SK-N-SH (cell line): ENCODE measurements around the gene SIAH3. TPM values are rescaled to one million over a fixed set of nuclear protein-coding genes. Genes with fewer than 3 reads are reported as not detected.
"Not testable (repeated sequence)": the region's sequence is repeated elsewhere in the genome, so short reads cannot be mapped to it uniquely, and the experiment has no call there.

Experiments used
- CTCF ChIA-PET: fragments of 300-600, 350-600 bp; formaldehyde crosslinking; extraction: SDS; loops from one replicate; lab custom pipeline; 2021; lab: Yijun Ruan, JAX
- POLR2A ChIA-PET: fragments of 350-600 bp; sonication (Branson Sonifier 250); formaldehyde crosslinking; extraction: SDS; loops from one replicate; lab custom pipeline; 2020; ENCODE audit warnings: antibody characterized with exemption, inconsistent platforms; lab: Yijun Ruan, JAX
- DNase-seq: peaks from one replicate; pipeline ENCODE4 v3.0.0; 2012
- H2AFZ ChIP-seq: fragments of 200-600 bp; sonication (generic); 2 replicates; pipeline ENCODE4 v1.8.1; 2016; ENCODE audit warnings: antibody characterized with exemption, mild to moderate bottlenecking, low read depth
- H3F3A ChIP-seq: fragments of 200-600 bp; sonication (generic); replicated peaks from 2 replicates; pipeline ENCODE3; 2016; ENCODE audit warnings: antibody characterized with exemption, mild to moderate bottlenecking; ENCODE audit not compliant: insufficient read depth
- H3K27ac ChIP-seq, 2 experiments: fragments of 200-500 bp in 1 of 2; fragments of 200-600 bp in 1 of 2; sonication (Bioruptor generic) in 1 of 2; sonication (generic), shearing (Covaris generic) in 1 of 2; 2 replicates each; pipeline versions ENCODE4 v1.5.1 to v1.6.1; 2014 to 2016; ENCODE audit warnings: low read depth in 2 of 2, inconsistent platforms in 1 of 2, low read length in 1 of 2, mild to moderate bottlenecking in 1 of 2, mixed read lengths in 1 of 2
- H3K27me3 ChIP-seq: fragments of 200-600 bp; sonication (generic), shearing (Covaris generic); 2 replicates; pipeline ENCODE4 v1.6.1; 2016; ENCODE audit warnings: mixed run types; ENCODE audit not compliant: insufficient read depth
- H3K36me3 ChIP-seq, 2 experiments: fragments of 200-500 bp in 1 of 2; fragments of 200-600 bp in 1 of 2; sonication (Bioruptor generic) in 1 of 2; sonication (generic) in 1 of 2; replicated peaks in 1 of 2; 2 replicates each; pipeline versions ENCODE3 to v1.5.1; 2014 to 2016; ENCODE audit warnings: low read length in 1 of 2, mild to moderate bottlenecking in 1 of 2; ENCODE audit not compliant: insufficient read depth in 2 of 2, control insufficient read depth in 1 of 2
- H3K4me1 ChIP-seq, 2 experiments: fragments of 200-500 bp in 1 of 2; fragments of 200-600 bp in 1 of 2; sonication (Bioruptor generic) in 1 of 2; sonication (generic), shearing (Covaris generic) in 1 of 2; 2 replicates each; pipeline versions ENCODE4 v1.5.1 to v1.6.1; 2014 to 2016; ENCODE audit warnings: low read depth in 1 of 2, low read length in 1 of 2, mixed run types in 1 of 2; ENCODE audit not compliant: insufficient read depth in 2 of 2, control insufficient read depth in 1 of 2
- H3K4me2 ChIP-seq: fragments of 200-600 bp; sonication (generic), shearing (Covaris generic); 2 replicates; pipeline ENCODE4 v1.6.1; 2017; ENCODE audit warnings: mixed run types
- H3K4me3 ChIP-seq, 2 experiments: fragments of 200-500 bp in 1 of 2; fragments of 200-600 bp in 1 of 2; sonication (Bioruptor generic) in 1 of 2; sonication (generic), shearing (Covaris generic) in 1 of 2; 2 replicates each; pipeline versions ENCODE4 v1.5.1 to v1.8.1; 2014 to 2016; ENCODE audit warnings: low read depth in 2 of 2, inconsistent platforms in 1 of 2, low read length in 1 of 2, mild to moderate bottlenecking in 1 of 2, mixed read lengths in 1 of 2, moderate library complexity in 1 of 2
- H3K79me2 ChIP-seq: fragments of 200-600 bp; sonication (generic); 2 replicates; pipeline ENCODE4 v1.8.1; 2017; ENCODE audit warnings: mild to moderate bottlenecking; ENCODE audit not compliant: insufficient read depth
- H3K9ac ChIP-seq: fragments of 200-600 bp; sonication (generic); 2 replicates; pipeline ENCODE4 v1.6.1; 2017; ENCODE audit warnings: mixed run types
- H3K9me2 ChIP-seq: fragments of 200-600 bp; sonication (generic); 2 replicates; pipeline ENCODE4 v1.6.1; 2017; ENCODE audit warnings: mixed run types
- H3K9me3 ChIP-seq: fragments of 200-600 bp; sonication (generic); 2 replicates; pipeline ENCODE4 v1.6.1; 2017; ENCODE audit warnings: mixed run types, mild to moderate bottlenecking, moderate library complexity
- H4K20me1 ChIP-seq: fragments of 200-600 bp; sonication (generic); 2 replicates; pipeline ENCODE4 v1.6.1; 2017; ENCODE audit warnings: mild to moderate bottlenecking, mixed run types; ENCODE audit not compliant: insufficient read depth
- FOXM1 ChIP-seq: IDR thresholded peaks from 2 replicates; pipeline ENCODE4 v1.4.0; 2012; ENCODE audit warnings: low read depth, mild to moderate bottlenecking
- JUND ChIP-seq: IDR thresholded peaks from 2 replicates; pipeline ENCODE4 v1.4.0; 2012
- MXI1 ChIP-seq: IDR thresholded peaks from 2 replicates; pipeline ENCODE4 v1.6.1; 2012; ENCODE audit warnings: mild to moderate bottlenecking, low read depth, low read length, improper control_type of control experiment
- NFIC ChIP-seq: IDR thresholded peaks from 2 replicates; pipeline ENCODE4 v1.4.0; 2012; ENCODE audit warnings: borderline replicate concordance
- NRF1 ChIP-seq: IDR thresholded peaks from 2 replicates; pipeline ENCODE4 v1.6.1; 2012; ENCODE audit warnings: low read depth, mild to moderate bottlenecking, low read length
- POLR2AphosphoS5 ChIP-seq: IDR thresholded peaks from 2 replicates; pipeline ENCODE4 v1.6.1; 2012; ENCODE audit warnings: low read depth, low read length
- SIN3A ChIP-seq: IDR thresholded peaks from 2 replicates; pipeline ENCODE4 v1.6.1; 2012; ENCODE audit warnings: low read depth, mild to moderate bottlenecking, low read length, moderate library complexity, borderline replicate concordance
- TAF1 ChIP-seq: IDR thresholded peaks from 2 replicates; pipeline ENCODE4 v1.6.1; 2012; ENCODE audit warnings: low read depth, mild to moderate bottlenecking, low read length, moderate library complexity, borderline replicate concordance
- TEAD4 ChIP-seq: IDR thresholded peaks from 2 replicates; pipeline ENCODE4 v1.4.0; 2012; ENCODE audit warnings: mild to moderate bottlenecking, borderline replicate concordance; ENCODE audit not compliant: insufficient read depth
- YY1 ChIP-seq: IDR thresholded peaks from 2 replicates; pipeline ENCODE4 v1.4.0; 2012; ENCODE audit warnings: low read depth, mild to moderate bottlenecking
- WGBS: methylation state at CpG from one replicate; pipeline ENCODE4 v1.1.6; 2017; ENCODE audit warnings: low lambda C conversion rate; 5-methylcytosine and 5-hydroxymethylcytosine counted together
- polyA plus RNA-seq, 3 experiments: library from polyadenylated mRNA; depleted of rRNA; stranded (reverse); fragments of >200 nt; gene quantifications; 2 replicates each; pipeline ENCODE4 v1.2.3, GENCODE V29; 2012

Gene SIAH3
- polyA plus RNA-seq, 1 of the 3 experiments (the other 2 are of a cell fraction): 0.08 TPM

GRCh38 chr13:45763419-45763818 is 88.1 kb downstream of the SIAH3 start:
- ChIA-PET CTCF (no interaction called here), POLR2A (no interaction called here)
- H3K9ac ChIP-seq: no peak overlapping the region
- no peak overlapping the region for H3K27ac ChIP-seq
- no peak overlapping the region for H3K4me3 ChIP-seq
- TF ChIP-seq YY1: no peak
- TF ChIP-seq FOXM1: no peak
- no peak for DNase-seq
- 24% methylated on average over 4 of the region's 4 CpGs for WGBS
- H3K36me3 ChIP-seq: no peaks in the 10 kb centered on the region
- H3K27me3 ChIP-seq: no peaks in the 10 kb centered on the region
- H3K79me2 ChIP-seq: no peaks in the 10 kb centered on the region
- H3K9me3 ChIP-seq: no peaks in the 10 kb centered on the region
- no peaks in the 10 kb centered on the region for H3F3A ChIP-seq
- no peaks in the 10 kb centered on the region for H4K20me1 ChIP-seq
- H2AFZ ChIP-seq: no peak overlapping the region
- no peak overlapping the region for H3K4me2 ChIP-seq
- H3K9me2 ChIP-seq: no peaks in the 10 kb centered on the region
- peaks cover 0 to 2% of the 10 kb centered on the region in 2 experiments; a peak in 1 of 4 replicates for H3K4me1 ChIP-seq

GRCh38 chr13:45757589-45757988 is 94.0 kb downstream of the SIAH3 start:
- H3K4me2 ChIP-seq, H3K27me3 ChIP-seq, H3F3A ChIP-seq, H3K4me1 ChIP-seq, POLR2A ChIA-PET, H3K9me3 ChIP-seq, H2AFZ ChIP-seq, H3K9ac ChIP-seq, H3K27ac ChIP-seq, H4K20me1 ChIP-seq, CTCF ChIA-PET, DNase-seq, H3K79me2 ChIP-seq, H3K4me3 ChIP-seq, H3K36me3 ChIP-seq, H3K9me2 ChIP-seq: not testable (repeated sequence)
- WGBS: 19% methylated on average over 3 of the region's 3 CpGs

GRCh38 chr13:45756498-45756897 is 95.1 kb downstream of the SIAH3 start:
- H3K4me1 ChIP-seq, H3K4me2 ChIP-seq, H3K9me3 ChIP-seq, DNase-seq, H3K79me2 ChIP-seq, H3K36me3 ChIP-seq, H3K9me2 ChIP-seq, H3K4me3 ChIP-seq, H3K27me3 ChIP-seq, POLR2A ChIA-PET, H3K27ac ChIP-seq, H2AFZ ChIP-seq, CTCF ChIA-PET, H3K9ac ChIP-seq, H3F3A ChIP-seq, H4K20me1 ChIP-seq: not testable (repeated sequence)
- no CpG with 5 or more reads among the region's 1 CpG for WGBS

DNA sequence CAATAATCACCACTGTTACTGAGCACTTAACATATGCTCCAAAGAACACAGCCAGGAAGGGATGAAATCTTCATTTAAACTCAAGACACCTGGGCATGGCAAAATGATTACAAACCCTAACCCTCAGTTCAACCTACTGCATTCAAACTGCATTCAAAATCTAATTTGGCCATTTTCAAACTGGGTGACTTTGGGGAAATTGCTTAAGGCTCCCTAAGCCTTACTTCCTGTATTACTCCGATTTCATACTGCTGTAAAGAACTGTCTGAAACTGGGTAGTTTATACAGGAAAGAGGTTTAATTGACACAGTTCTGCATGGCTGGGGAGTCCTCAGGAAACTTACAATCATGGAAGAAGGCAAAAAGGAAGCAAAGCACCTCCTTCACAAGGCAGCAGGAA is 99.0 kb downstream of the SIAH3 start:
- H3K9ac ChIP-seq: no peak overlapping the region
- no peak for DNase-seq
- no peaks in the 10 kb centered on the region; a peak in 2 of 4 replicates for H3K4me1 ChIP-seq
- no peak overlapping the region for H3K4me3 ChIP-seq
- H4K20me1 ChIP-seq: no peaks in the 10 kb centered on the region
- no peaks in the 10 kb centered on the region for H3K9me2 ChIP-seq
- CTCF ChIA-PET: interaction anchor here (0.6 kb wide), 1 partner anchor 13 kb away, joined by 3 read pairs; no protein-coding TSS in a partner anchor
- no peak overlapping the region for H3K4me2 ChIP-seq
- POLR2A ChIA-PET: no interaction called here
- no peaks in the 10 kb centered on the region for H3K79me2 ChIP-seq
- no peak overlapping the region for H2AFZ ChIP-seq
- WGBS: 46% methylated on average over 1 of the region's 1 CpG
- H3K27me3 ChIP-seq: no peaks in the 10 kb centered on the region; the same call in 1 of the 2 replicates
- H3K9me3 ChIP-seq: no peaks in the 10 kb centered on the region
- H3K36me3 ChIP-seq: no peaks in the 10 kb centered on the region
- H3K27ac ChIP-seq: no peak overlapping the region
- no peaks in the 10 kb centered on the region for H3F3A ChIP-seq
- TF ChIP-seq NRF1 (no peak), TEAD4 (no peak), SIN3A (no peak), NFIC (no peak), JUND (no peak), MXI1 (no peak), TAF1 (no peak), POLR2AphosphoS5 (no peak)
